Ishikawa (cell line): ENCODE data around the gene CPM.

Experiments used
- EP300 ChIP-seq: IDR thresholded peaks from 2 replicates; pipeline ENCODE4 v1.6.1; 2012; ENCODE audit warnings: borderline replicate concordance
- MAX ChIP-seq: IDR thresholded peaks from 2 replicates; pipeline ENCODE4 v1.6.1; 2012
- REST ChIP-seq: IDR thresholded peaks from 2 replicates; pipeline ENCODE4 v1.6.1; 2012; ENCODE audit warnings: low read depth, mild to moderate bottlenecking

GRCh38 chr12:68978678-68979077, 45.7 kb upstream of the CPM start:
- TF ChIP-seq MAX (no peak), REST (no peak), EP300 (no peak)
